Measurements from ENCODE around the gene COX19. TPM values are rescaled to one million over a fixed set of nuclear protein-coding genes. Genes with fewer than 3 reads are reported as not detected.

COX19 gene
- total and polyA plus RNA-seq, 10 donors = 7.1 to 29.1 (median 15.2) TPM

DNA sequence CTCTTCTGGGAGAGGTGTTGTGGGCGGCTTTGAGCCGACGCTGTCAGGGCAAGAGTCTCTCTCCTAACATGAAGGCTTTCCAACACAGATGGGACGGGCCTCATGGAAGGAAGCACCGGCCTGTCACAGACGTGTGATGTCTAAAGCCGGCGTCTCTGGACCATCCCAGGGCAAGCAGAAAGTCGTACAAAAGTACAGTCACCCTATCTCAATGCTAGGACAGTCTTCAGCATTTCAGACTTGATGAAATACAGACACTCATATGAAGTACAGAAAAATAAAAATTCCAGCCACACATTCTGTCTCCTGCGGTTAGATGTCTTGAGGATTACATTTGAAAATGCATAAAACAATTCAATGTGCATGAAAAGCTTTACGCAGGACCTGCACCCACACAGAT, 38.2 kb upstream of the COX19 start:
- 87 to 93% (median 91%) methylated on average over 11 of the region's 11 CpGs for WGBS, 5 donors
- peaks cover 0 to 25% (median 11%) of the 10 kb centered on the region in 6 donors for H3K36me3 ChIP-seq
- peaks cover 0 to 28% (median 6%) of the 10 kb centered on the region in 6 donors for H3K4me1 ChIP-seq
- DNase-seq = no peak
- no peaks in the 10 kb centered on the region for H3K27me3 ChIP-seq (replicated peaks in 1 of 7)
- intact Hi-C loops (cut with DNase I; ENCODE audit: low total_unique reads) = no loop called here
- TF ChIP-seq POLR2A (IDR thresholded peaks at IDR 0.05) (no peak), POLR2AphosphoS5 (IDR thresholded peaks at IDR 0.05) (no peak)
- TF ChIP-seq, protein P1, sequence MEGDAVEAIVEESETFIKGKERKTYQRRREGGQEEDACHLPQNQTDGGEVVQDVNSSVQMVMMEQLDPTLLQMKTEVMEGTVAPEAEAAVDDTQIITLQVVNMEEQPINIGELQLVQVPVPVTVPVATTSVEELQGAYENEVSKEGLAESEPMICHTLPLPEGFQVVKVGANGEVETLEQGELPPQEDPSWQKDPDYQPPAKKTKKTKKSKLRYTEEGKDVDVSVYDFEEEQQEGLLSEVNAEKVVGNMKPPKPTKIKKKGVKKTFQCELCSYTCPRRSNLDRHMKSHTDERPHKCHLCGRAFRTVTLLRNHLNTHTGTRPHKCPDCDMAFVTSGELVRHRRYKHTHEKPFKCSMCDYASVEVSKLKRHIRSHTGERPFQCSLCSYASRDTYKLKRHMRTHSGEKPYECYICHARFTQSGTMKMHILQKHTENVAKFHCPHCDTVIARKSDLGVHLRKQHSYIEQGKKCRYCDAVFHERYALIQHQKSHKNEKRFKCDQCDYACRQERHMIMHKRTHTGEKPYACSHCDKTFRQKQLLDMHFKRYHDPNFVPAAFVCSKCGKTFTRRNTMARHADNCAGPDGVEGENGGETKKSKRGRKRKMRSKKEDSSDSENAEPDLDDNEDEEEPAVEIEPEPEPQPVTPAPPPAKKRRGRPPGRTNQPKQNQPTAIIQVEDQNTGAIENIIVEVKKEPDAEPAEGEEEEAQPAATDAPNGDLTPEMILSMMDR (IDR thresholded peaks at IDR 0.05 in 8 of 11, conservative IDR thresholded peaks at IDR 0.05 in 3 of 11) = no peak
- no peaks in the 10 kb centered on the region for H3K9me3 ChIP-seq
- no peak overlapping the region for H3K27ac ChIP-seq
- H3K4me3 ChIP-seq = no peak overlapping the region

DNA sequence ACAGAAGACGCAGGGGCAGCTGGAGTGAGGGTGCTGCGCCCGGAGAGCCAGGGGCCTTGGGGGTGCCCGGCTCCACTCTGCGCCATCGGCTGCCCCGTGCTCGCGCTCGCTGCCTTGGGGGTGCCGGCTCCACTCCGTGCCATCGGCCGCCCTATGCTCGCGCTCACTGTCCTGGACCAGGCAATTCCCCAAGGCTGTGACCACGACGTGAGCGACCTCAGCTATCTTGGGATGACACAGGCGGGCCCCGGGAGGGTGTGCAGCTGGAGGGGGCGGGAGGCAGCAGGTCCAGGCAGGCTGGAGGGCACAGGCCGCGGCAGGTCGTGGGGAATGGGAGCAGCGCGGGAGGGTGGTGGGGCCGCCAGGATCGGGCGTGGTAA, 37.4 kb upstream of the COX19 start:
- H3K27ac ChIP-seq = no peak overlapping the region
- H3K9me3 ChIP-seq = no peaks in the 10 kb centered on the region
- TF ChIP-seq POLR2A (IDR thresholded peaks at IDR 0.05) (no peak), POLR2AphosphoS5 (IDR thresholded peaks at IDR 0.05) (no peak)
- TF ChIP-seq, protein P1 (IDR thresholded peaks at IDR 0.05 in 8 of 11, conservative IDR thresholded peaks at IDR 0.05 in 3 of 11) = no peak
- peaks cover 0 to 27% (median 12%) of the 10 kb centered on the region in 6 donors for H3K36me3 ChIP-seq
- no peak for DNase-seq
- no peak overlapping the region for H3K4me3 ChIP-seq
- H3K27me3 ChIP-seq (replicated peaks in 1 of 7) = no peaks in the 10 kb centered on the region
- H3K4me1 ChIP-seq = peaks cover 0 to 19% (median 6%) of the 10 kb centered on the region in 6 donors
- WGBS, 5 donors = 89 to 95% (median 90%) methylated on average over 29 to 30 of the region's 30 CpGs
- intact Hi-C loops (cut with DNase I; ENCODE audit: low total_unique reads) = no loop called here

DNA sequence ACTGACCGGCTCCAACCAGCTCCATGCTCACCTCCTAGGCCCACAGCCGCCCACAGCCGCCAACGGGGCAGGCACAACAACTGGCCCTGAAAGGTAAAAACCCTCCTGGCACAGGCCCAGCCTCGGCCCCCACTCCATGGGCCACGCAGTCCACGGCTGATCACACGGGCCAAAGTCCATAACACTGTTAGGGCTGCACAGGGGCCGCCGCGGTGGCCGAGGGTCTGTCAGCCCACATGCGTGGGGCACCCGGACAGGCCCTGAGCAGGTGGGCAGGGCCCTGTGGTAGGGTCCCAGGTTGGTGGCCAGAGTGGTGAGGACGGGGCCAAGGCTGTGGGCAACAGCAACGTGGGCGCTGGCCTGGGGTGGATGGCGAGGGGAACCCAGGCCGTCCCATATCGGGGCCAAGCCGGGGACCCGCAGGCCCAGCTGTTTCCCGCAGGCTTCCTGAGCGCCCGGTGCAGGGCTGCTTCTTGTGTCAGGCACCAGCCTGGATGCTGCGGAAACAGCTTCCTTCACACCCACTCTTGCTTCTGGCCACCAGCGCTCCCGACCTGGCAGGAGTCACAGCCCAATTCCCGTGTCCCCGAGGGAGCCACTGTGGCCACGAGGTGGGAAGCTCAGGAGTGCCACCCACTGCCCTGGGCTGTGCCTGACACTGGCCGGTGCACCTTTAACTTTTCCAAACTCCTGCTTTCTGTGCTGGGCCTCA, 36.8 kb upstream of the COX19 start:
- Histone ChIP-seq H3K36me3 (peaks cover 0 to 30% (median 16%) of the 10 kb centered on the region in 6 donors), H3K27ac (no peak overlapping the region), H3K4me1 (peaks cover 0 to 18% (median 6%) of the 10 kb centered on the region in 6 donors), H3K4me3 (no peak overlapping the region), H3K27me3 (replicated peaks in 1 of 7) (no peaks in the 10 kb centered on the region), H3K9me3 (no peaks in the 10 kb centered on the region)
- intact Hi-C loops (cut with DNase I; ENCODE audit: low total_unique reads) = no loop called here
- no peak for DNase-seq
- TF ChIP-seq POLR2A (IDR thresholded peaks at IDR 0.05) (no peak), POLR2AphosphoS5 (IDR thresholded peaks at IDR 0.05) (no peak)
- TF ChIP-seq, protein P1 (IDR thresholded peaks at IDR 0.05 in 8 of 11, conservative IDR thresholded peaks at IDR 0.05 in 3 of 11) = no peak
- WGBS, 5 donors = 55 to 81% (median 70%) methylated on average over 11 to 32 of the region's 32 CpGs

DNA sequence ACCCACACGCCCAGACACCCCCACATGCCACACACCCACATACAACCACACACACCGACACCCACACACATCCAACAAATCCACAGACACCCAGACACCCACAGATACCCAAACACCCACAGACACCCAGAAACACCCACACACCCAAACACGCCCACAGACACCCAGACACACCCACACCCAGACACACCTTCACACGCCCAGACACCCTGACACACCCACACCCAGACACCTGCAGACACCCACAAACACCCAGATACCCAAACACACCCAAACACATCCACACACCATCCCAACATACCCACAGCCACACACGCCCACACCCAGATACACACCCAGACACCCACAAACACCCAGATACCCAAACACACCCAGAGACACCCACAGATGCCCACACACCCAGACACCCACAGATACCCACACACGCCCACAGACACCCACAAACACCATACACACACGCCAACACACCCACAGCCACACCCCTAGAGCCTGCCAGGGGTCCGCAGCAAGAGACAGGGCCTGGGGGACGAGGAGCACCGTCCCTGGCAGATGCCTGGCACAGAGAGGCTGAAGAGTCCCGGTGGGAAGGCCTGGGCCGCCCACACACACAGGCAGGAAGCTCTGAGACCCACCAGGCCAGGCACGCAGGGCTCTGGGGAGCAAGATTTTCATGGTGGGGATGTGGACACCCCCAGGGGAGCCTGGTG, 36.1 kb upstream of the COX19 start:
- Histone ChIP-seq H3K9me3 (no peaks in the 10 kb centered on the region), H3K27ac (peak overlapping the region in 1 of 8 donors; percentile 38), H3K4me1 (peaks cover 0 to 18% (median 6%) of the 10 kb centered on the region in 6 donors), H3K27me3 (replicated peaks in 1 of 7) (no peaks in the 10 kb centered on the region), H3K36me3 (peaks cover 0 to 37% (median 20%) of the 10 kb centered on the region in 6 donors), H3K4me3 (no peak overlapping the region)
- intact Hi-C loops (cut with DNase I; ENCODE audit: low total_unique reads) = no loop called here
- WGBS, 5 donors = 79 to 84% (median 80%) methylated on average over 7 to 13 of the region's 13 CpGs
- DNase-seq = no peak
- no peak for TF ChIP-seq POLR2A (IDR thresholded peaks at IDR 0.05)
- no peak for TF ChIP-seq POLR2AphosphoS5 (IDR thresholded peaks at IDR 0.05)
- TF ChIP-seq, protein P1 (IDR thresholded peaks at IDR 0.05 in 8 of 11, conservative IDR thresholded peaks at IDR 0.05 in 3 of 11) = no peak

Measured in spleen (tissue), 11 donors.